Neuronal stem cell (in vitro differentiated cells): ENCODE results near the gene SLIT3.

ENCODE experiments used
- DNase-seq: peaks from one replicate; pipeline ENCODE4 v3.0.0-alpha.2; 2013; ENCODE audit warnings: low spot score
- H2AFZ ChIP-seq: one replicate; pipeline ENCODE4 v1.6.1; 2013; ENCODE audit warnings: mild to moderate bottlenecking, low read length, inconsistent platforms
- H2AK5ac ChIP-seq: 2 replicates; pipeline ENCODE4 v1.6.1; 2013; ENCODE audit warnings: low read depth, mild to moderate bottlenecking, inconsistent platforms, low read length, moderate library complexity, mixed read lengths
- H2BK120ac ChIP-seq: 2 replicates; pipeline ENCODE4 v1.6.1; 2013; ENCODE audit warnings: low read depth, mild to moderate bottlenecking, inconsistent platforms, low read length, moderate library complexity, mixed read lengths
- H2BK12ac ChIP-seq: one replicate; pipeline ENCODE4 v1.6.1; 2013; ENCODE audit warnings: low read length, inconsistent platforms
- H2BK15ac ChIP-seq: 2 replicates; pipeline ENCODE4 v1.6.1; 2013; ENCODE audit warnings: mild to moderate bottlenecking, low read length, inconsistent platforms, mixed read lengths
- H2BK5ac ChIP-seq: one replicate; pipeline ENCODE4 v1.6.1; 2013; ENCODE audit warnings: inconsistent platforms, mild to moderate bottlenecking, low read length, moderate library complexity
- H3K14ac ChIP-seq: one replicate; pipeline ENCODE4 v1.6.1; 2013; ENCODE audit warnings: low read length, inconsistent platforms
- H3K18ac ChIP-seq: 2 replicates; pipeline ENCODE4 v1.6.1; 2013; ENCODE audit warnings: low read length, inconsistent platforms
- H3K23ac ChIP-seq: 2 replicates; pipeline ENCODE4 v1.6.1; 2013; ENCODE audit warnings: low read depth, mild to moderate bottlenecking, mixed read lengths, low read length, inconsistent platforms; ENCODE audit not compliant: poor library complexity
- H3K27ac ChIP-seq: replicated peaks from 3 replicates; pipeline ENCODE4 v1.5.1; 2013; ENCODE audit warnings: low read length, inconsistent platforms
- H3K27me3 ChIP-seq, 3 experiments: 2 replicates each; pipeline ENCODE4 v1.6.1; 2013; ENCODE audit warnings: low read length in 3 of 3, mild to moderate bottlenecking in 2 of 3, inconsistent platforms in 1 of 3, low read depth in 1 of 3, mixed read lengths in 1 of 3, moderate library complexity in 1 of 3; ENCODE audit not compliant: control insufficient read depth in 3 of 3, insufficient read depth in 3 of 3
- H3K36me3 ChIP-seq, 2 donors: replicated peaks in 1 of 2; 2 replicates each; pipeline ENCODE4 v1.6.1; 2013; ENCODE audit warnings: low read length in 2 of 2; ENCODE audit not compliant: control insufficient read depth in 2 of 2, insufficient read depth in 2 of 2
- H3K4ac ChIP-seq: 2 replicates; pipeline ENCODE4 v1.6.1; 2013; ENCODE audit warnings: inconsistent platforms, mild to moderate bottlenecking, low read length, moderate library complexity
- H3K4me1 ChIP-seq, 2 donors: 1 replicate in 1 of 2; 2 replicates in 1 of 2; pipeline ENCODE4 v1.6.1; 2013; ENCODE audit warnings: low read length in 2 of 2, low read depth in 1 of 2; ENCODE audit not compliant: control insufficient read depth in 2 of 2, insufficient read depth in 1 of 2
- H3K4me2 ChIP-seq: one replicate; pipeline ENCODE4 v1.6.1; 2013; ENCODE audit warnings: mild to moderate bottlenecking, low read length, inconsistent platforms; ENCODE audit not compliant: insufficient read depth, poor library complexity, severe bottlenecking
- H3K4me3 ChIP-seq, 2 donors: 2 replicates each; pipeline ENCODE4 v1.5.1; 2013; ENCODE audit warnings: low read length in 2 of 2, mild to moderate bottlenecking in 2 of 2, inconsistent platforms in 1 of 2, moderate library complexity in 1 of 2
- H3K79me1 ChIP-seq: one replicate; pipeline ENCODE4 v1.6.1; 2013; ENCODE audit warnings: low read depth, mild to moderate bottlenecking, inconsistent platforms, low read length, moderate library complexity
- H3K9ac ChIP-seq: one replicate; pipeline ENCODE4 v1.6.1; 2013; ENCODE audit warnings: mild to moderate bottlenecking, low read depth, low read length, inconsistent platforms; ENCODE audit not compliant: poor library complexity
- H3K9me3 ChIP-seq, 2 donors: replicated peaks in 1 of 2; 2 replicates each; pipeline versions ENCODE3 to v1.6.1; 2013; ENCODE audit warnings: low read length in 2 of 2, mild to moderate bottlenecking in 2 of 2, inconsistent platforms in 1 of 2, low read depth in 1 of 2, mixed read lengths in 1 of 2, moderate library complexity in 1 of 2; ENCODE audit not compliant: control insufficient read depth in 2 of 2, insufficient read depth in 1 of 2
- H4K8ac ChIP-seq: one replicate; pipeline ENCODE4 v1.6.1; 2013; ENCODE audit warnings: low read depth, mild to moderate bottlenecking, inconsistent platforms, low read length, moderate library complexity
- H4K91ac ChIP-seq: one replicate; pipeline ENCODE4 v1.6.1; 2013; ENCODE audit warnings: low read length, low read depth, mild to moderate bottlenecking, inconsistent platforms; ENCODE audit not compliant: poor library complexity
- WGBS, 2 donors: extraction: QIAGEN DNeasy Blood & Tissue Kit; methylation state at CpG; one replicate each; pipeline ENCODE4 v1.1.7; 2013; ENCODE audit warnings: missing lambda C conversion rate in 2 of 2, mixed read lengths in 1 of 2; ENCODE audit not compliant: insufficient read length in 2 of 2, insufficient replicate concordance in 1 of 2; ENCODE audit errors: extremely low coverage in 2 of 2; 5-methylcytosine and 5-hydroxymethylcytosine counted together

The SLIT3 gene

GRCh38 chr5:168874713-168875380 lies 426.1 kb downstream of the SLIT3 start:
- Histone ChIP-seq H3K36me3 (no peaks in the 10 kb centered on the region), H3K79me1 (no peaks in the 10 kb centered on the region), H3K27ac (no peak overlapping the region), H3K14ac (no peak overlapping the region), H3K4ac (no peak overlapping the region), H3K9me3 (no peaks in the 10 kb centered on the region), H2AK5ac (no peak overlapping the region), H3K27me3 (no peaks in the 10 kb centered on the region), H2BK120ac (no peak overlapping the region), H4K8ac (no peak overlapping the region), H2AFZ (no peak overlapping the region), H3K4me3 (no peak overlapping the region), H3K23ac (no peak overlapping the region), H3K4me1 (peaks cover 10 to 25% of the 10 kb centered on the region in 2 donors), H2BK12ac (no peak overlapping the region), H3K4me2 (no peak overlapping the region), H4K91ac (no peak overlapping the region), H2BK15ac (no peak overlapping the region), H3K9ac (no peak overlapping the region), H2BK5ac (no peak overlapping the region), H3K18ac (no peak overlapping the region)
- DNase-seq: no peak
- no CpG with 5 or more reads among the region's 6 CpGs for WGBS, 2 donors

- no peak overlapping the region for H3K4ac ChIP-seq
- H3K14ac ChIP-seq: no peak overlapping the region
- H3K9me3 ChIP-seq: no peaks in the 10 kb centered on the region
- H4K91ac ChIP-seq: no peak overlapping the region
- H3K27me3 ChIP-seq: no peaks in the 10 kb centered on the region
- H3K4me1 ChIP-seq: peaks cover 1 to 17% of the 10 kb centered on the region in 2 donors
- WGBS, 2 donors: no CpG with 5 or more reads among the region's 3 CpGs
- H3K18ac ChIP-seq: no peak overlapping the region
- no peak overlapping the region for H2AK5ac ChIP-seq
- no peak overlapping the region for H2BK12ac ChIP-seq
- no peak overlapping the region for H3K9ac ChIP-seq
- H3K4me3 ChIP-seq: no peak overlapping the region
- no peak overlapping the region for H2BK15ac ChIP-seq
- no peak overlapping the region for H2BK120ac ChIP-seq
- no peaks in the 10 kb centered on the region for H3K79me1 ChIP-seq
- H2AFZ ChIP-seq: no peak overlapping the region
- no peaks in the 10 kb centered on the region for H3K36me3 ChIP-seq
- H3K4me2 ChIP-seq: no peak overlapping the region
- no peak for DNase-seq
- no peak overlapping the region for H2BK5ac ChIP-seq
- no peak overlapping the region for H3K27ac ChIP-seq
- H4K8ac ChIP-seq: no peak overlapping the region
- H3K23ac ChIP-seq: no peak overlapping the region
Measured at GRCh38 chr5:168872246-168872645, 428.7 kb downstream of the SLIT3 start.

- Histone ChIP-seq H2BK12ac (no peak overlapping the region), H3K4me2 (no peak overlapping the region), H3K14ac (no peak overlapping the region), H3K27me3 (no peaks in the 10 kb centered on the region), H3K23ac (no peak overlapping the region), H3K9me3 (no peaks in the 10 kb centered on the region), H3K27ac (no peak overlapping the region), H3K36me3 (no peaks in the 10 kb centered on the region), H3K18ac (no peak overlapping the region), H2BK15ac (no peak overlapping the region), H4K91ac (no peak overlapping the region), H4K8ac (no peak overlapping the region), H2AFZ (no peak overlapping the region), H3K9ac (no peak overlapping the region), H2BK5ac (no peak overlapping the region), H3K4me1 (peaks cover 2 to 19% of the 10 kb centered on the region in 2 donors), H3K79me1 (no peaks in the 10 kb centered on the region), H2BK120ac (no peak overlapping the region), H3K4ac (no peak overlapping the region), H2AK5ac (no peak overlapping the region), H3K4me3 (no peak overlapping the region)
- no CpG with 5 or more reads among the region's 9 CpGs for WGBS, 2 donors
- no peak for DNase-seq
Measured at GRCh38 chr5:168870910-168871309, 430.0 kb downstream of the SLIT3 start.

- no peak overlapping the region for H2AK5ac ChIP-seq
- H4K8ac ChIP-seq: no peak overlapping the region
- peak overlapping the region; percentile 24 for H2AFZ ChIP-seq
- H3K79me1 ChIP-seq: no peaks in the 10 kb centered on the region
- no peak overlapping the region for H3K18ac ChIP-seq
- WGBS, 2 donors: no CpG with 5 or more reads among the region's 12 CpGs
- no peaks in the 10 kb centered on the region for H3K27me3 ChIP-seq
- peaks cover 4 to 22% of the 10 kb centered on the region in 2 donors for H3K4me1 ChIP-seq
- no peak overlapping the region for H3K9ac ChIP-seq
- H3K27ac ChIP-seq: no peak overlapping the region
- H3K36me3 ChIP-seq: no peaks in the 10 kb centered on the region
- H2BK15ac ChIP-seq: no peak overlapping the region
- no peak overlapping the region for H3K4me2 ChIP-seq
- H3K14ac ChIP-seq: no peak overlapping the region
- H3K9me3 ChIP-seq: no peaks in the 10 kb centered on the region
- no peak overlapping the region for H4K91ac ChIP-seq
- no peak overlapping the region for H3K4ac ChIP-seq
- no peak overlapping the region for H2BK5ac ChIP-seq
- no peak overlapping the region for H2BK120ac ChIP-seq
- H3K4me3 ChIP-seq: no peak overlapping the region
- H3K23ac ChIP-seq: no peak overlapping the region
- DNase-seq: no peak
- H2BK12ac ChIP-seq: no peak overlapping the region
Measured at GRCh38 chr5:168869615-168870227, 431.2 kb downstream of the SLIT3 start.
